OCI-LY7 (cell line): Measurements from ENCODE around the gene USHBP1. TPM values are rescaled to one million over a fixed set of nuclear protein-coding genes. Genes with fewer than 3 reads are reported as not detected.

Experiments used
- BruUV-seq: library from RNA; stranded (reverse); fragments of 400-500 nt; replicated peaks from 2 replicates; lab custom pipeline; 2021; lab: Mats Ljungman, UMichigan
- CTCF ChIA-PET: fragments of 300-600 bp; sonication (Branson Sonifier 250); formaldehyde crosslinking; loops from one replicate; lab custom pipeline; 2022; ENCODE audit warnings: antibody characterized with exemption; ENCODE audit not compliant: unreplicated experiment; lab: Charles Lee
- POLR2A ChIA-PET: fragments of 300-600 bp; sonication (Branson Sonifier 250); formaldehyde crosslinking; loops from one replicate; lab custom pipeline; 2022; ENCODE audit warnings: antibody characterized with exemption; lab: Charles Lee
- DNase-seq: peaks from one replicate; pipeline ENCODE4 v3.0.0-alpha.2; 2015; ENCODE audit warnings: low spot score
- H2AFZ ChIP-seq: fragments of 200-600 bp; sonication (generic), shearing (Covaris generic); 2 replicates; pipeline ENCODE4 v1.6.1; 2014; ENCODE audit warnings: mild to moderate bottlenecking, antibody characterized with exemption, low read length, moderate library complexity
- H3K27ac ChIP-seq: fragments of 200-600 bp; sonication (generic); 2 replicates; pipeline ENCODE4 v1.5.1; 2014; ENCODE audit warnings: mixed run types, low read depth, mild to moderate bottlenecking, moderate library complexity, low read length, inconsistent platforms; ENCODE audit not compliant: poor library complexity, severe bottlenecking
- H3K36me3 ChIP-seq: fragments of 200-600 bp; sonication (generic); 2 replicates; pipeline ENCODE4 v1.6.1; 2014; ENCODE audit warnings: mild to moderate bottlenecking, antibody characterized with exemption, low read length, moderate library complexity, mixed read lengths; ENCODE audit not compliant: insufficient read depth
- H3K4me1 ChIP-seq: fragments of 200-600 bp; sonication (generic); 2 replicates; pipeline ENCODE4 v1.5.1; 2014; ENCODE audit warnings: mild to moderate bottlenecking, low read length; ENCODE audit not compliant: insufficient read depth, poor library complexity, severe bottlenecking
- H3K4me2 ChIP-seq: fragments of 200-600 bp; sonication (generic); 2 replicates; pipeline ENCODE4 v1.6.1; 2014; ENCODE audit warnings: mild to moderate bottlenecking, low read length
- H3K4me3 ChIP-seq: fragments of 200-600 bp; sonication (generic); 2 replicates; pipeline ENCODE4 v1.5.1; 2014; ENCODE audit warnings: mild to moderate bottlenecking, low read depth, low read length; ENCODE audit not compliant: poor library complexity, severe bottlenecking
- H3K79me2 ChIP-seq: fragments of 200-600 bp; sonication (generic); 2 replicates; pipeline ENCODE4 v1.6.1; 2016; ENCODE audit warnings: low read depth, mild to moderate bottlenecking, low read length, moderate library complexity, mixed read lengths; ENCODE audit not compliant: insufficient read depth
- H3K9me2 ChIP-seq: fragments of 200-600 bp; sonication (generic); 2 replicates; pipeline ENCODE4 v1.6.1; 2016; ENCODE audit warnings: mild to moderate bottlenecking, low read length, mixed read lengths; ENCODE audit not compliant: insufficient read depth
- H3K9me3 ChIP-seq: fragments of 200-600 bp; sonication (generic); 2 replicates; pipeline ENCODE4 v1.6.1; 2014; ENCODE audit warnings: mild to moderate bottlenecking, mixed run types, low read length, mixed read lengths
- H4K20me1 ChIP-seq: fragments of 200-600 bp; sonication (generic); 2 replicates; pipeline ENCODE4 v1.6.1; 2014; ENCODE audit warnings: mild to moderate bottlenecking, antibody characterized with exemption, low read length, moderate library complexity, mixed read lengths; ENCODE audit not compliant: insufficient read depth
- EZH2phosphoT487 ChIP-seq: fragments of 200-600 bp; sonication (generic); IDR thresholded peaks from 2 replicates; pipeline ENCODE4 v1.6.1; 2018; ENCODE audit warnings: low read depth, borderline replicate concordance, mild to moderate bottlenecking, mixed run types, antibody characterized with exemption, low read length, moderate library complexity, mixed read lengths
- intact Hi-C: fragments of 100-400 bp; cut with micrococcal nuclease; formaldehyde crosslinking; loops from one replicate; pipeline ENCODE4 v1.10.0; 2022; ENCODE audit not compliant: unreplicated experiment
- total RNA-seq, 2 experiments: library from RNA; depleted of rRNA in 1 of 2; stranded (reverse); fragments of >200 nt in 1 of 2; shearing (Covaris generic) in 1 of 2; gene quantifications; 2 replicates each; pipeline ENCODE4 v1.2.3, GENCODE V29; 2014 to 2022
- TF ChIP-seq, protein P1 (sequence below): fragments of 200-600 bp; sonication (generic); conservative IDR thresholded peaks from 2 replicates; pipeline ENCODE4 v1.5.1; 2014; ENCODE audit warnings: mild to moderate bottlenecking, antibody characterized with exemption, low read length, moderate library complexity, mixed read lengths

The USHBP1 gene
- total RNA-seq, 2 experiments from 2014 or later = 3.1 to 7.6 TPM

DNA sequence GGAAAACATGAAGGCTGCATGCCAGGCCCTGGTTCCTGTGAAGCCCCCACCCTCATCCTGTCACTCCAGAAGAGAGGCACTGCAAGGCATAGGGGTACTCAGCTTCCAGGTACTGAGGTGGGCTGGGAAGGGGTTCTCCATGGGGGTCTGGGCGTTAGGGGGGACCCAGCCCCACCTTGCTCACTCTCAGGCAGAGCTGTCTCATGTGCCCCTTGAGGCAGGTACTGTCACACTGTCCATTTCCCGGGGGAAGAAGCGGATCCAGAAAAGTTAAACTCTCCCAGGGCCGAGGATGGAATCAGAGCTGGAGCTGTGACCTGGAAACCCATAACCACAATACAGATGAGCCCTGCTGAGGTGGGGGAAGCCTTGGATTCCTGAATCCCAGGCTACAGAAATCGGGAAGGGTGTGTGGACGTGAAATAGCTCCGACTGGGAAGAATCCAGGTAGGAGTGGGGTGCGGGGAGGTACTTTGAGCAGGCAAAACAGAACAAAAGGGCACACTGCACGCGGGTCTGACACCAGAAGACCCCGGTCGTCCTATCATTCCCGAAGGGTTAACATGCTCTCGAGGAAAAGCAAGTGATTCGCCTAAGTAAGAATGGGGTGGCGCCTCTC, 49.9 kb downstream of the USHBP1 start:
- H3K27ac ChIP-seq = peak overlapping the region; percentile 76
- no peaks in the 10 kb centered on the region for H3K9me3 ChIP-seq
- peaks cover 34% of the 10 kb centered on the region for H3K4me1 ChIP-seq
- no peaks in the 10 kb centered on the region for H3K79me2 ChIP-seq
- intact Hi-C loops = no loop called here
- peak overlapping the region; percentile 81 for H3K4me2 ChIP-seq
- POLR2A ChIA-PET = interaction anchor here (0.5 to 1.3 kb wide), 2 partner anchors 52 to 170 kb away, joined by 3 to 8 read pairs; partner anchors contain the start of gene BABAM1
- no peaks in the 10 kb centered on the region for H3K9me2 ChIP-seq
- H4K20me1 ChIP-seq = no peaks in the 10 kb centered on the region
- DNase-seq = no peak
- BruUV-seq = TSS peak; percentile 97
- H3K36me3 ChIP-seq = peaks cover 52% of the 10 kb centered on the region
- TF ChIP-seq EZH2phosphoT487 = no peak
- TF ChIP-seq, protein P1, sequence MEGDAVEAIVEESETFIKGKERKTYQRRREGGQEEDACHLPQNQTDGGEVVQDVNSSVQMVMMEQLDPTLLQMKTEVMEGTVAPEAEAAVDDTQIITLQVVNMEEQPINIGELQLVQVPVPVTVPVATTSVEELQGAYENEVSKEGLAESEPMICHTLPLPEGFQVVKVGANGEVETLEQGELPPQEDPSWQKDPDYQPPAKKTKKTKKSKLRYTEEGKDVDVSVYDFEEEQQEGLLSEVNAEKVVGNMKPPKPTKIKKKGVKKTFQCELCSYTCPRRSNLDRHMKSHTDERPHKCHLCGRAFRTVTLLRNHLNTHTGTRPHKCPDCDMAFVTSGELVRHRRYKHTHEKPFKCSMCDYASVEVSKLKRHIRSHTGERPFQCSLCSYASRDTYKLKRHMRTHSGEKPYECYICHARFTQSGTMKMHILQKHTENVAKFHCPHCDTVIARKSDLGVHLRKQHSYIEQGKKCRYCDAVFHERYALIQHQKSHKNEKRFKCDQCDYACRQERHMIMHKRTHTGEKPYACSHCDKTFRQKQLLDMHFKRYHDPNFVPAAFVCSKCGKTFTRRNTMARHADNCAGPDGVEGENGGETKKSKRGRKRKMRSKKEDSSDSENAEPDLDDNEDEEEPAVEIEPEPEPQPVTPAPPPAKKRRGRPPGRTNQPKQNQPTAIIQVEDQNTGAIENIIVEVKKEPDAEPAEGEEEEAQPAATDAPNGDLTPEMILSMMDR = no peak
- H3K4me3 ChIP-seq = peak overlapping the region; percentile 78
- CTCF ChIA-PET = interaction anchor here (1.0 to 1.2 kb wide), 3 partner anchors 11 to 32 kb away, joined by 3 read pairs; no protein-coding TSS in a partner anchor
- H2AFZ ChIP-seq = peak overlapping the region; percentile 51; the same call in 1 of the 2 replicates

DNA sequence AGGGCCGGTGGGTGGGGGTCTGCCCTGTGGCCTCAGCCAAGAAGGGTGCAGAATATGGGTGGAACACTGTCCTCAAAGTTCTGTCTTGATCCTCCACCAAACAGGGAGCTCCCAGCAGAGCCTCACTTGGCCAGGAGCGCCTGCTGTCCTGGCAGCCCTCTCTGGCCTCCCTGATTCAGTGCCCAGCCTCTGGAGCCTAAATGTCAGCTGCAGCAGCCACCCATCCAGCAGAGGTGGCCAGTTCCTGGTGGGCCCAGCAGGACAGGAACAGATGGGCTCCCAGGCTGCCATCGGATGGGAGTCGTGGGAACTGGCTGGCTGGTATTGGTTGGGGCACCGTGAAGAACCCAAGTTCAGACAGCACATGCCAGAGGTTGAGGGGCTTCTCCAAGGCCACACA, 51.2 kb downstream of the USHBP1 start:
- POLR2A ChIA-PET = no interaction called here
- peaks cover 55% of the 10 kb centered on the region for H3K36me3 ChIP-seq
- intact Hi-C loops = no loop called here

More for the DNA sequence above, 51.2 kb downstream of the USHBP1 start:
- DNase-seq = no peak
- no peaks in the 10 kb centered on the region for H3K9me3 ChIP-seq
- no peak overlapping the region for H3K4me2 ChIP-seq
- H3K27ac ChIP-seq = no peak overlapping the region
- peaks cover 44% of the 10 kb centered on the region for H3K4me1 ChIP-seq
- H3K9me2 ChIP-seq = no peaks in the 10 kb centered on the region
- H4K20me1 ChIP-seq = no peaks in the 10 kb centered on the region
- no peaks in the 10 kb centered on the region for H3K79me2 ChIP-seq
- no peak overlapping the region for H3K4me3 ChIP-seq
- no peak for TF ChIP-seq EZH2phosphoT487
- TF ChIP-seq, protein P1 = no peak
- no TSS peak for BruUV-seq
- CTCF ChIA-PET = no interaction called here
- no peak overlapping the region for H2AFZ ChIP-seq
